Activated T-cell treated with anti-CD3 and anti-CD28 coated beads, Interleukin-2, amount 50 U/mL, for 72 hours (primary cell): ENCODE results near the gene SGMS1. TPM values are rescaled to one million over a fixed set of nuclear protein-coding genes. Genes with fewer than 3 reads are reported as not detected.

Source experiments
- ATAC-seq, 2 donors: fragments of 150-1000 bp; cut with Tn5 transposase; replicated peaks in 1 of 2; 2 replicates each; pipeline ENCODE4 v1.10.0; 2021; ENCODE audit warnings: moderate library complexity in 2 of 2, mild to moderate bottlenecking in 1 of 2
- DNase-seq, 2 donors: peaks; one replicate each; pipeline ENCODE4 v3.0.0; 2021 to 2022; ENCODE audit warnings: mixed read lengths in 1 of 2
- H3K27ac Mint-ChIP-seq: one replicate; pipeline ENCODE4 v1.8.0; 2022; ENCODE audit warnings: mild to moderate bottlenecking, moderate library complexity, mixed read lengths
- H3K27me3 Mint-ChIP-seq: one replicate; pipeline ENCODE4 v1.8.0; 2022; ENCODE audit warnings: low read depth, mixed read lengths
- H3K36me3 Mint-ChIP-seq, 2 donors: one replicate each; pipeline ENCODE4 v1.8.0; 2022; ENCODE audit warnings: mixed read lengths in 2 of 2, mild to moderate bottlenecking in 1 of 2; ENCODE audit not compliant: insufficient read depth in 2 of 2
- H3K4me1 Mint-ChIP-seq: one replicate; pipeline ENCODE4 v1.8.0; 2022; ENCODE audit warnings: low read depth, mixed read lengths
- H3K4me3 Mint-ChIP-seq, 2 donors: one replicate each; pipeline ENCODE4 v1.8.0; 2022; ENCODE audit warnings: mild to moderate bottlenecking in 2 of 2, mixed read lengths in 2 of 2, moderate library complexity in 2 of 2
- H3K9me3 Mint-ChIP-seq, 2 donors: one replicate each; pipeline ENCODE4 v1.8.0; 2022; ENCODE audit warnings: mixed read lengths in 2 of 2
- total RNA-seq, 2 donors: library from RNA; stranded (reverse); gene quantifications; one replicate each; pipeline ENCODE4 v1.2.3, GENCODE V29; 2022

SGMS1 gene
- total RNA-seq, 2 donors from 2014 or later, result 8.9 to 9.7 TPM

- no peak overlapping the region for H3K27ac Mint-ChIP-seq
- no peak overlapping the region for H3K4me3 Mint-ChIP-seq
- ATAC-seq (peak; percentile 55 to 59), DNase-seq (peak in 1 of 2 donors; percentile 21)
- no peaks in the 10 kb centered on the region for H3K9me3 Mint-ChIP-seq
- H3K36me3 Mint-ChIP-seq, result no peaks in the 10 kb centered on the region
- H3K27me3 Mint-ChIP-seq, result no peaks in the 10 kb centered on the region
- H3K4me1 Mint-ChIP-seq, result peaks cover 44% of the 10 kb centered on the region
Observed at GRCh38 chr10:50614444-50615137, 9.2 kb downstream of the SGMS1 start.

- Mint-ChIP-seq H3K27me3 (no peaks in the 10 kb centered on the region), H3K4me1 (peaks cover 37% of the 10 kb centered on the region), H3K36me3 (no peaks in the 10 kb centered on the region), H3K4me3 (no peak overlapping the region), H3K27ac (no peak overlapping the region), H3K9me3 (no peaks in the 10 kb centered on the region)
- ATAC-seq, result no peak
- no peak for DNase-seq
Observed at GRCh38 chr10:50613726-50614443, 9.9 kb downstream of the SGMS1 start.

- ATAC-seq, result peak; percentile 69 to 81
- H3K4me3 Mint-ChIP-seq, result no peak overlapping the region
- DNase-seq, result peak in 1 of 2 donors; percentile 13
- H3K36me3 Mint-ChIP-seq, result no peaks in the 10 kb centered on the region
- H3K4me1 Mint-ChIP-seq, result peaks cover 31% of the 10 kb centered on the region
- H3K27ac Mint-ChIP-seq, result no peak overlapping the region
- no peaks in the 10 kb centered on the region for H3K27me3 Mint-ChIP-seq
- H3K9me3 Mint-ChIP-seq, result no peaks in the 10 kb centered on the region
Observed at GRCh38 chr10:50613150-50613549, 10.6 kb downstream of the SGMS1 start.

- DNase-seq, result no peak
- H3K27ac Mint-ChIP-seq, result no peak overlapping the region
- H3K9me3 Mint-ChIP-seq, result no peaks in the 10 kb centered on the region
- H3K4me1 Mint-ChIP-seq, result peaks cover 42% of the 10 kb centered on the region
- no peaks in the 10 kb centered on the region for H3K27me3 Mint-ChIP-seq
- no peak overlapping the region for H3K4me3 Mint-ChIP-seq
- no peaks in the 10 kb centered on the region for H3K36me3 Mint-ChIP-seq
- no peak for ATAC-seq
Observed at GRCh38 chr10:50610368-50610767, 13.4 kb downstream of the SGMS1 start.

- no peaks in the 10 kb centered on the region for H3K9me3 Mint-ChIP-seq
- H3K27ac Mint-ChIP-seq, result no peak overlapping the region
- H3K27me3 Mint-ChIP-seq, result no peaks in the 10 kb centered on the region
- H3K4me3 Mint-ChIP-seq, result peak overlapping the region in 1 of 2 donors; percentile 38
- DNase-seq, result no peak
- no peak for ATAC-seq
- H3K36me3 Mint-ChIP-seq, result no peaks in the 10 kb centered on the region
- peaks cover 50% of the 10 kb centered on the region for H3K4me1 Mint-ChIP-seq
Observed at GRCh38 chr10:50607356-50607925, 16.3 kb downstream of the SGMS1 start.

- no peak for ATAC-seq
- no peaks in the 10 kb centered on the region for H3K9me3 Mint-ChIP-seq
- H3K4me3 Mint-ChIP-seq, result peak overlapping the region in 1 of 2 donors; percentile 4
- no peaks in the 10 kb centered on the region for H3K36me3 Mint-ChIP-seq
- peak overlapping the region; percentile 38 for H3K27ac Mint-ChIP-seq
- no peaks in the 10 kb centered on the region for H3K27me3 Mint-ChIP-seq
- DNase-seq, result no peak
- H3K4me1 Mint-ChIP-seq, result peaks cover 52% of the 10 kb centered on the region
Observed at GRCh38 chr10:50605951-50606270, 17.8 kb downstream of the SGMS1 start.

- ATAC-seq, result peak in 1 of 2 donors; percentile 60
- Mint-ChIP-seq H3K9me3 (no peaks in the 10 kb centered on the region), H3K27me3 (no peaks in the 10 kb centered on the region), H3K4me1 (peaks cover 57% of the 10 kb centered on the region), H3K36me3 (no peaks in the 10 kb centered on the region), H3K4me3 (peak overlapping the region in 1 of 2 donors; percentile 69), H3K27ac (peak overlapping the region; percentile 87)
- DNase-seq, result no peak
Observed at GRCh38 chr10:50605269-50605950, 18.3 kb downstream of the SGMS1 start.

GRCh38 chr10:50604809-50605208 is 18.9 kb downstream of the SGMS1 start:
- ATAC-seq (peak in 1 of 2 donors; percentile 76), DNase-seq (no peak)
- H3K4me1 Mint-ChIP-seq, result peaks cover 58% of the 10 kb centered on the region
- H3K4me3 Mint-ChIP-seq, result peak overlapping the region in 1 of 2 donors; percentile 69
- H3K36me3 Mint-ChIP-seq, result no peaks in the 10 kb centered on the region
- no peaks in the 10 kb centered on the region for H3K27me3 Mint-ChIP-seq
- H3K27ac Mint-ChIP-seq, result peak overlapping the region; percentile 87
- H3K9me3 Mint-ChIP-seq, result no peaks in the 10 kb centered on the region

GRCh38 chr10:50604049-50604640 is 19.6 kb downstream of the SGMS1 start:
- H3K4me3 Mint-ChIP-seq, result peak overlapping the region; percentile 33 to 69
- peak in 1 of 2 donors; percentile 51 for ATAC-seq
- H3K9me3 Mint-ChIP-seq, result no peaks in the 10 kb centered on the region
- H3K4me1 Mint-ChIP-seq, result peaks cover 59% of the 10 kb centered on the region
- DNase-seq, result no peak
- H3K27ac Mint-ChIP-seq, result peak overlapping the region; percentile 87
- no peaks in the 10 kb centered on the region for H3K36me3 Mint-ChIP-seq
- no peaks in the 10 kb centered on the region for H3K27me3 Mint-ChIP-seq

- no peaks in the 10 kb centered on the region for H3K27me3 Mint-ChIP-seq
- DNase-seq (no peak), ATAC-seq (no peak)
- peaks cover 67% of the 10 kb centered on the region for H3K4me1 Mint-ChIP-seq
- H3K4me3 Mint-ChIP-seq, result peak overlapping the region; percentile 14 to 72
- no peaks in the 10 kb centered on the region for H3K9me3 Mint-ChIP-seq
- no peaks in the 10 kb centered on the region for H3K36me3 Mint-ChIP-seq
- H3K27ac Mint-ChIP-seq, result peak overlapping the region; percentile 82
Observed at GRCh38 chr10:50603151-50603850, 20.5 kb downstream of the SGMS1 start.

- H3K9me3 Mint-ChIP-seq, result no peaks in the 10 kb centered on the region
- peaks cover 62% of the 10 kb centered on the region for H3K4me1 Mint-ChIP-seq
- H3K27me3 Mint-ChIP-seq, result no peaks in the 10 kb centered on the region
- DNase-seq (no peak), ATAC-seq (no peak)
- H3K27ac Mint-ChIP-seq, result no peak overlapping the region
- no peak overlapping the region for H3K4me3 Mint-ChIP-seq
- peaks cover 0 to 1% of the 10 kb centered on the region in 2 donors for H3K36me3 Mint-ChIP-seq
Observed at GRCh38 chr10:50601974-50602373, 21.8 kb downstream of the SGMS1 start.

GRCh38 chr10:50600831-50601477 is 22.8 kb downstream of the SGMS1 start:
- Mint-ChIP-seq H3K4me1 (peaks cover 62% of the 10 kb centered on the region), H3K27ac (no peak overlapping the region), H3K36me3 (peaks cover 0 to 1% of the 10 kb centered on the region in 2 donors), H3K27me3 (no peaks in the 10 kb centered on the region), H3K9me3 (no peaks in the 10 kb centered on the region), H3K4me3 (no peak overlapping the region)
- ATAC-seq (no peak), DNase-seq (no peak)
